H9 (cell line): ENCODE measurements around the gene TOGARAM1. TPM values are rescaled to one million over a fixed set of nuclear protein-coding genes. Genes with fewer than 3 reads are reported as not detected.

ENCODE experiments used
- DNase-seq: peaks from one replicate; pipeline ENCODE4 v3.0.0-alpha.2; 2017
- H2AFZ ChIP-seq: one replicate; pipeline ENCODE4 v1.6.1; 2013; ENCODE audit warnings: mild to moderate bottlenecking, low read length, control low read depth, moderate library complexity
- H2AK5ac ChIP-seq: 2 replicates; pipeline ENCODE4 v1.6.1; 2013; ENCODE audit warnings: low read length, control low read depth, mixed read lengths; ENCODE audit not compliant: insufficient read length
- H2BK120ac ChIP-seq: one replicate; pipeline ENCODE4 v1.6.1; 2013; ENCODE audit warnings: low read depth, mild to moderate bottlenecking, low read length, control low read depth, inconsistent platforms; ENCODE audit not compliant: poor library complexity, severe bottlenecking
- H2BK12ac ChIP-seq: 2 replicates; pipeline ENCODE4 v1.6.1; 2013; ENCODE audit warnings: low read length, control low read depth, mixed read lengths, low read depth; ENCODE audit not compliant: insufficient read length
- H2BK15ac ChIP-seq: 2 replicates; pipeline ENCODE4 v1.6.1; 2013; ENCODE audit warnings: low read depth, low read length, control low read depth
- H2BK20ac ChIP-seq: one replicate; pipeline ENCODE4 v1.6.1; 2013; ENCODE audit warnings: low read depth, mild to moderate bottlenecking, low read length, control low read depth, inconsistent platforms; ENCODE audit not compliant: poor library complexity, severe bottlenecking
- H2BK5ac ChIP-seq: 2 replicates; pipeline ENCODE4 v1.6.1; 2013; ENCODE audit warnings: low read length, control low read depth, mixed read lengths; ENCODE audit not compliant: insufficient read length
- H3K14ac ChIP-seq: 2 replicates; pipeline ENCODE4 v1.6.1; 2013; ENCODE audit warnings: low read length, control low read depth; ENCODE audit not compliant: insufficient read depth
- H3K18ac ChIP-seq: 2 replicates; pipeline ENCODE4 v1.6.1; 2013; ENCODE audit warnings: low read depth, mild to moderate bottlenecking, mixed read lengths, low read length, control low read depth; ENCODE audit not compliant: insufficient read length
- H3K23ac ChIP-seq: 2 replicates; pipeline ENCODE4 v1.6.1; 2013; ENCODE audit warnings: low read length, control low read depth, mixed read lengths, low read depth; ENCODE audit not compliant: insufficient read length
- H3K23me2 ChIP-seq: 2 replicates; pipeline ENCODE4 v1.6.1; 2013; ENCODE audit warnings: low read depth, mild to moderate bottlenecking, mixed read lengths, low read length, control low read depth; ENCODE audit not compliant: insufficient read length, poor library complexity, severe bottlenecking
- H3K27ac ChIP-seq: 2 replicates; pipeline ENCODE4 v1.5.1; 2013; ENCODE audit warnings: low read length, control low read depth, mixed read lengths, low read depth; ENCODE audit not compliant: insufficient read length
- H3K27me3 ChIP-seq: 2 replicates; pipeline ENCODE4 v1.6.1; 2013; ENCODE audit warnings: low read length, control low read depth, inconsistent platforms; ENCODE audit not compliant: insufficient read depth
- H3K4ac ChIP-seq: 2 replicates; pipeline ENCODE4 v1.6.1; 2013; ENCODE audit warnings: low read depth, mild to moderate bottlenecking, control low read depth, inconsistent platforms, low read length, moderate library complexity
- H3K4me1 ChIP-seq: 2 replicates; pipeline ENCODE4 v1.6.1; 2013; ENCODE audit warnings: low read length, control low read depth, inconsistent platforms; ENCODE audit not compliant: insufficient read depth
- H3K4me2 ChIP-seq: 2 replicates; pipeline ENCODE4 v1.6.1; 2013; ENCODE audit warnings: low read length, control low read depth, mixed read lengths; ENCODE audit not compliant: insufficient read length, insufficient read depth
- H3K56ac ChIP-seq: 2 replicates; pipeline ENCODE4 v1.6.1; 2013; ENCODE audit warnings: low read depth, mild to moderate bottlenecking, mixed read lengths, low read length, control low read depth; ENCODE audit not compliant: insufficient read length
- H3K79me1 ChIP-seq: 2 replicates; pipeline ENCODE4 v1.6.1; 2013; ENCODE audit warnings: low read depth, mild to moderate bottlenecking, moderate library complexity, low read length, control low read depth, inconsistent platforms; ENCODE audit not compliant: insufficient read depth, poor library complexity, severe bottlenecking
- H3K79me2 ChIP-seq: 2 replicates; pipeline ENCODE4 v1.6.1; 2013; ENCODE audit warnings: low read length, control low read depth, inconsistent platforms; ENCODE audit not compliant: insufficient read depth
- H3K9ac ChIP-seq: 2 replicates; pipeline ENCODE4 v1.6.1; 2013; ENCODE audit warnings: low read length, control low read depth, mixed read lengths; ENCODE audit not compliant: insufficient read length; ENCODE audit errors: extremely low read depth
- H3K9me3 ChIP-seq: one replicate; pipeline ENCODE4 v1.6.1; 2013; ENCODE audit warnings: low read depth, low read length, inconsistent platforms; ENCODE audit not compliant: control insufficient read depth
- H3T11ph ChIP-seq: one replicate; pipeline ENCODE4 v1.6.1; 2013; ENCODE audit warnings: mild to moderate bottlenecking, low read length, control low read depth, inconsistent platforms
- H4K20me1 ChIP-seq: one replicate; pipeline ENCODE4 v1.6.1; 2013; ENCODE audit not compliant: control insufficient read depth, insufficient read length, insufficient read depth
- H4K5ac ChIP-seq: 2 replicates; pipeline ENCODE4 v1.6.1; 2013; ENCODE audit warnings: low read depth, mild to moderate bottlenecking, mixed read lengths, low read length, control low read depth; ENCODE audit not compliant: insufficient read length
- H4K8ac ChIP-seq: replicated peaks from 2 replicates; pipeline ENCODE4 v1.6.1; 2013; ENCODE audit warnings: low read length, control low read depth, mixed read lengths, low read depth; ENCODE audit not compliant: insufficient read length
- H4K91ac ChIP-seq: 2 replicates; pipeline ENCODE4 v1.6.1; 2013; ENCODE audit warnings: low read depth, mild to moderate bottlenecking, moderate library complexity, mixed read lengths, low read length, control low read depth; ENCODE audit not compliant: insufficient read length
- H3K27ac Mint-ChIP-seq, 3 experiments: 2 replicates in 2 of 3; 3 replicates in 1 of 3; pipeline ENCODE4 v1.8.0; 2020 to 2021; ENCODE audit warnings: mixed read lengths in 3 of 3, mild to moderate bottlenecking in 1 of 3, moderate library complexity in 1 of 3
- H3K27me3 Mint-ChIP-seq: 2 replicates; pipeline ENCODE4 v1.8.0; 2021; ENCODE audit warnings: low read depth, mild to moderate bottlenecking, moderate library complexity, mixed read lengths
- H3K36me3 Mint-ChIP-seq, 3 experiments: 2 replicates in 2 of 3; 3 replicates in 1 of 3; pipeline ENCODE4 v1.8.0; 2020 to 2021; ENCODE audit warnings: low read depth in 3 of 3, mixed read lengths in 3 of 3; ENCODE audit not compliant: insufficient read depth in 1 of 3
- H3K4me1 Mint-ChIP-seq, 2 experiments: 2 replicates each; pipeline ENCODE4 v1.8.0; 2020; ENCODE audit warnings: mixed read lengths in 2 of 2
- H3K4me3 Mint-ChIP-seq, 2 experiments: 2 replicates in 1 of 2; 3 replicates in 1 of 2; pipeline ENCODE4 v1.8.0; 2020 to 2021; ENCODE audit warnings: mild to moderate bottlenecking in 2 of 2, mixed read lengths in 2 of 2, moderate library complexity in 1 of 2
- H3K9me3 Mint-ChIP-seq, 2 experiments: 2 replicates in 1 of 2; 3 replicates in 1 of 2; pipeline ENCODE4 v1.8.0; 2020; ENCODE audit warnings: mild to moderate bottlenecking in 2 of 2, mixed read lengths in 2 of 2, moderate library complexity in 1 of 2
- WGBS: extraction: QIAGEN DNeasy Blood & Tissue Kit; methylation state at CpG from one replicate; pipeline ENCODE4 v1.1.7; 2013; ENCODE audit warnings: missing lambda C conversion rate, low lambda C conversion rate, mixed read lengths; ENCODE audit not compliant: insufficient read length; ENCODE audit errors: extremely low coverage; 5-methylcytosine and 5-hydroxymethylcytosine counted together
- total RNA-seq: library from RNA; stranded (reverse); gene quantifications from 2 replicates; pipeline ENCODE4 v1.2.1, GENCODE V29; 2021
- TF ChIP-seq, protein P1 (sequence below): fragments of 200-600 bp; sonication (generic); conservative IDR thresholded peaks from 3 replicates; pipeline ENCODE4 v1.8.0; 2021; ENCODE audit warnings: antibody characterized with exemption, mild to moderate bottlenecking

TOGARAM1 gene
- total RNA-seq, 1 experiment from 2014 or later, result 11.4 TPM

DNA sequence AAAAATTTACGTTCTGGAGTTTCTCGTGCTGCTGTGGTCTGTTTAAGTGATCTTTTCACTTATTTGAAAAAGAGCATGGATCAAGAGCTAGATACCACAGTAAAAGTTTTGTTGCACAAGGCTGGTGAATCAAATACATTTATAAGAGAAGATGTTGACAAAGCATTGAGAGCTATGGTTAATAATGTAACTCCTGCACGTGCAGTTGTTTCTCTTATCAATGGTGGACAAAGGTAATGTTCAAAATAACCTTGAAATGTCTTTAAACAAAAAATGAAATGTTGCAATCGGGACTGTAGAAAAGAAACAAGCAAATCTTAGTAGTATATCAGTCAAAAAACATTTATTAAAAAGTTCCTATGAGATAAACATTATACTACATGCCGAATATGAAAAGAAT is 82.6 kb downstream of the TOGARAM1 start:
- Histone ChIP-seq H3K4me1 (no peaks in the 10 kb centered on the region), H4K91ac (no peak overlapping the region), H3K9ac (no peak overlapping the region), H3K23ac (no peak overlapping the region), H3T11ph (no peak overlapping the region), H4K8ac (no peak overlapping the region), H3K56ac (no peak overlapping the region), H3K14ac (no peak overlapping the region), H2BK20ac (no peak overlapping the region), H4K20me1 (no peaks in the 10 kb centered on the region), H3K4ac (no peak overlapping the region), H3K27ac (no peak overlapping the region), H3K4me2 (no peak overlapping the region), H3K79me2 (no peaks in the 10 kb centered on the region), H3K23me2 (no peaks in the 10 kb centered on the region), H2BK12ac (no peak overlapping the region), H2AK5ac (no peak overlapping the region), H3K27me3 (no peaks in the 10 kb centered on the region), H3K79me1 (no peaks in the 10 kb centered on the region), H3K18ac (no peak overlapping the region), H3K9me3 (peaks cover under 1% of the 10 kb centered on the region), H2AFZ (no peak overlapping the region), H4K5ac (no peak overlapping the region), H2BK120ac (no peak overlapping the region), H2BK5ac (no peak overlapping the region), H2BK15ac (no peak overlapping the region)
- Mint-ChIP-seq H3K4me1 (no peaks in the 10 kb centered on the region), H3K36me3 (peaks cover 6 to 32% (median 24%) of the 10 kb centered on the region in 3 experiments; a peak in 6 of 7 replicates), H3K27me3 (no peaks in the 10 kb centered on the region), H3K9me3 (no peaks in the 10 kb centered on the region), H3K27ac (no peak overlapping the region), H3K4me3 (no peak overlapping the region)
- TF ChIP-seq, protein P1, sequence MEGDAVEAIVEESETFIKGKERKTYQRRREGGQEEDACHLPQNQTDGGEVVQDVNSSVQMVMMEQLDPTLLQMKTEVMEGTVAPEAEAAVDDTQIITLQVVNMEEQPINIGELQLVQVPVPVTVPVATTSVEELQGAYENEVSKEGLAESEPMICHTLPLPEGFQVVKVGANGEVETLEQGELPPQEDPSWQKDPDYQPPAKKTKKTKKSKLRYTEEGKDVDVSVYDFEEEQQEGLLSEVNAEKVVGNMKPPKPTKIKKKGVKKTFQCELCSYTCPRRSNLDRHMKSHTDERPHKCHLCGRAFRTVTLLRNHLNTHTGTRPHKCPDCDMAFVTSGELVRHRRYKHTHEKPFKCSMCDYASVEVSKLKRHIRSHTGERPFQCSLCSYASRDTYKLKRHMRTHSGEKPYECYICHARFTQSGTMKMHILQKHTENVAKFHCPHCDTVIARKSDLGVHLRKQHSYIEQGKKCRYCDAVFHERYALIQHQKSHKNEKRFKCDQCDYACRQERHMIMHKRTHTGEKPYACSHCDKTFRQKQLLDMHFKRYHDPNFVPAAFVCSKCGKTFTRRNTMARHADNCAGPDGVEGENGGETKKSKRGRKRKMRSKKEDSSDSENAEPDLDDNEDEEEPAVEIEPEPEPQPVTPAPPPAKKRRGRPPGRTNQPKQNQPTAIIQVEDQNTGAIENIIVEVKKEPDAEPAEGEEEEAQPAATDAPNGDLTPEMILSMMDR, result no peak
- no CpG with 5 or more reads among the region's 5 CpGs for WGBS
- DNase-seq, result no peak
